ENCODE measurements around the gene SLC28A3. TPM values are rescaled to one million over a fixed set of nuclear protein-coding genes. Genes with fewer than 3 reads are reported as not detected.

Gene SLC28A3
- total and polyA plus RNA-seq, 10 of the 15 experiments (the other 5 are each of a cell fraction or from before 2014, with no cell fraction given) = 0.03 to 0.39 (median 0.07) TPM; not detected in 2

DNA sequence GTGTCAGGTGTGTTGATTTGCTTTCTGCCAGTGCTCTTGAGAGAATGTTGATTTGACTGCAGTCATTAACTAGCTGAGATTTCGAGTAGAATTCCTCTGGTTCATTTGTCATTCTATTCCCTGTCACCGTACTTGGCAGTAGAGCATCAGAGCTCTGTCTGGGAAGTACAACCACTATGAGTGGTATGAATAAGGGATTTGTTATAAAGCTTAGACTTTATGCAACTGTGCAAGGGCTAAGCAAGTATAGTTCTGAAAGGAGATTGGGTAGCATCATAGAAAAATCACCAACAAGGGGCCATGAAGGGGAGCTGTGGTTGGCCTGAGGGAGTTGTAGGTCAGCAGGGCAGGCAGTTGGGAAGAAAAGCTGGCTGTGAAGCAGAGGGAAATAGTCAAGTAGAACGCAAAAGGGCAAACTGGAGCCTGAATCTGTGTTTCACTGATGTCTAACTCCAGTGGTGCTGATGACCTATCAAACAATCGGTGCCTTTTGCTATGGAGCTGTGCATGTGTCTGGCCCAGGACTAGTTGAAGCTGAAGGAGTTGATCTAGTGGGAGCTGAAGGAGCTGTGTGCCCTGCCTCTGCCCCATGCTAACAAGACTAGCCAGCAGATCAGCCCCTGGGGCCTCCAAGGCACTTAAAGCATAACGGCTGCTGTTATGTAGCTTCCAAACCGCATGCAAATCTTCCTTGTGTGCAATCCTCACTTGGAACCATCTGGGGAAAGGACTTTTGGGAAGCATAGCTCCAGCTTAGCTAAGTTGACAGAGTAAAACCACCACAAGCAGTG, 110.0 kb downstream of the SLC28A3 start:
- SMC1A ChIA-PET (ENCODE audit: uncharacterized antibody, unreplicated experiment) = interaction anchor here (0.6 to 1.9 kb wide), 8 partner anchors 9 to 174 kb away, joined by 3 to 8 read pairs (median 3); no protein-coding TSS in a partner anchor
- FAIRE-seq (no peak), ATAC-seq (no peak), DNase-seq (ENCODE audit: low read depth, low spot score) (no peak)
- H4K20me1 ChIP-seq (ENCODE audit: control insufficient read depth, insufficient read depth) = no peaks in the 10 kb centered on the region
- RAD21 ChIA-PET (ENCODE audit: unreplicated experiment) = interaction anchor here (1.3 to 1.4 kb wide), 2 partner anchors 34 to 63 kb away, joined by 3 read pairs; no protein-coding TSS in a partner anchor
- TF ChIP-seq, protein P1, sequence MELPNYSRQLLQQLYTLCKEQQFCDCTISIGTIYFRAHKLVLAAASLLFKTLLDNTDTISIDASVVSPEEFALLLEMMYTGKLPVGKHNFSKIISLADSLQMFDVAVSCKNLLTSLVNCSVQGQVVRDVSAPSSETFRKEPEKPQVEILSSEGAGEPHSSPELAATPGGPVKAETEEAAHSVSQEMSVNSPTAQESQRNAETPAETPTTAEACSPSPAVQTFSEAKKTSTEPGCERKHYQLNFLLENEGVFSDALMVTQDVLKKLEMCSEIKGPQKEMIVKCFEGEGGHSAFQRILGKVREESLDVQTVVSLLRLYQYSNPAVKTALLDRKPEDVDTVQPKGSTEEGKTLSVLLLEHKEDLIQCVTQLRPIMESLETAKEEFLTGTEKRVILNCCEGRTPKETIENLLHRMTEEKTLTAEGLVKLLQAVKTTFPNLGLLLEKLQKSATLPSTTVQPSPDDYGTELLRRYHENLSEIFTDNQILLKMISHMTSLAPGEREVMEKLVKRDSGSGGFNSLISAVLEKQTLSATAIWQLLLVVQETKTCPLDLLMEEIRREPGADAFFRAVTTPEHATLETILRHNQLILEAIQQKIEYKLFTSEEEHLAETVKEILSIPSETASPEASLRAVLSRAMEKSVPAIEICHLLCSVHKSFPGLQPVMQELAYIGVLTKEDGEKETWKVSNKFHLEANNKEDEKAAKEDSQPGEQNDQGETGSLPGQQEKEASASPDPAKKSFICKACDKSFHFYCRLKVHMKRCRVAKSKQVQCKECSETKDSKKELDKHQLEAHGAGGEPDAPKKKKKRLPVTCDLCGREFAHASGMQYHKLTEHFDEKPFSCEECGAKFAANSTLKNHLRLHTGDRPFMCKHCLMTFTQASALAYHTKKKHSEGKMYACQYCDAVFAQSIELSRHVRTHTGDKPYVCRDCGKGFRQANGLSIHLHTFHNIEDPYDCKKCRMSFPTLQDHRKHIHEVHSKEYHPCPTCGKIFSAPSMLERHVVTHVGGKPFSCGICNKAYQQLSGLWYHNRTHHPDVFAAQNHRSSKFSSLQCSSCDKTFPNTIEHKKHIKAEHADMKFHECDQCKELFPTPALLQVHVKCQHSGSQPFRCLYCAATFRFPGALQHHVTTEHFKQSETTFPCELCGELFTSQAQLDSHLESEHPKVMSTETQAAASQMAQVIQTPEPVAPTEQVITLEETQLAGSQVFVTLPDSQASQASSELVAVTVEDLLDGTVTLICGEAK (IDR thresholded peaks at IDR 0.05; ENCODE audit: borderline replicate concordance) = no peak
- TF ChIP-seq CREB1 (IDR thresholded peaks at IDR 0.05; ENCODE audit: low read depth) = no peak
- no peak for TF ChIP-seq NR2F1 (conservative IDR thresholded peaks at IDR 0.05)
- TF ChIP-seq, protein P2, sequence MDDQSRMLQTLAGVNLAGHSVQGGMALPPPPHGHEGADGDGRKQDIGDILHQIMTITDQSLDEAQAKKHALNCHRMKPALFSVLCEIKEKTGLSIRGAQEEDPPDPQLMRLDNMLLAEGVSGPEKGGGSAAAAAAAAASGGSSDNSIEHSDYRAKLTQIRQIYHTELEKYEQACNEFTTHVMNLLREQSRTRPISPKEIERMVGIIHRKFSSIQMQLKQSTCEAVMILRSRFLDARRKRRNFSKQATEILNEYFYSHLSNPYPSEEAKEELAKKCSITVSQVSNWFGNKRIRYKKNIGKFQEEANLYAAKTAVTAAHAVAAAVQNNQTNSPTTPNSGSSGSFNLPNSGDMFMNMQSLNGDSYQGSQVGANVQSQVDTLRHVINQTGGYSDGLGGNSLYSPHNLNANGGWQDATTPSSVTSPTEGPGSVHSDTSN (IDR thresholded peaks at IDR 0.05; ENCODE audit: insufficient replicate concordance, low read depth, low read length) = no peak
- TF ChIP-seq BRCA1 (IDR thresholded peaks at IDR 0.05; ENCODE audit: low read depth, low read length) = no peak
- TF ChIP-seq CHD4 (IDR thresholded peaks at IDR 0.05) = no peak
- no peak for TF ChIP-seq ZNF24 (IDR thresholded peaks at IDR 0.05)
- no peak for TF ChIP-seq IKZF2 (IDR thresholded peaks at IDR 0.05)
- TF ChIP-seq, protein P3, sequence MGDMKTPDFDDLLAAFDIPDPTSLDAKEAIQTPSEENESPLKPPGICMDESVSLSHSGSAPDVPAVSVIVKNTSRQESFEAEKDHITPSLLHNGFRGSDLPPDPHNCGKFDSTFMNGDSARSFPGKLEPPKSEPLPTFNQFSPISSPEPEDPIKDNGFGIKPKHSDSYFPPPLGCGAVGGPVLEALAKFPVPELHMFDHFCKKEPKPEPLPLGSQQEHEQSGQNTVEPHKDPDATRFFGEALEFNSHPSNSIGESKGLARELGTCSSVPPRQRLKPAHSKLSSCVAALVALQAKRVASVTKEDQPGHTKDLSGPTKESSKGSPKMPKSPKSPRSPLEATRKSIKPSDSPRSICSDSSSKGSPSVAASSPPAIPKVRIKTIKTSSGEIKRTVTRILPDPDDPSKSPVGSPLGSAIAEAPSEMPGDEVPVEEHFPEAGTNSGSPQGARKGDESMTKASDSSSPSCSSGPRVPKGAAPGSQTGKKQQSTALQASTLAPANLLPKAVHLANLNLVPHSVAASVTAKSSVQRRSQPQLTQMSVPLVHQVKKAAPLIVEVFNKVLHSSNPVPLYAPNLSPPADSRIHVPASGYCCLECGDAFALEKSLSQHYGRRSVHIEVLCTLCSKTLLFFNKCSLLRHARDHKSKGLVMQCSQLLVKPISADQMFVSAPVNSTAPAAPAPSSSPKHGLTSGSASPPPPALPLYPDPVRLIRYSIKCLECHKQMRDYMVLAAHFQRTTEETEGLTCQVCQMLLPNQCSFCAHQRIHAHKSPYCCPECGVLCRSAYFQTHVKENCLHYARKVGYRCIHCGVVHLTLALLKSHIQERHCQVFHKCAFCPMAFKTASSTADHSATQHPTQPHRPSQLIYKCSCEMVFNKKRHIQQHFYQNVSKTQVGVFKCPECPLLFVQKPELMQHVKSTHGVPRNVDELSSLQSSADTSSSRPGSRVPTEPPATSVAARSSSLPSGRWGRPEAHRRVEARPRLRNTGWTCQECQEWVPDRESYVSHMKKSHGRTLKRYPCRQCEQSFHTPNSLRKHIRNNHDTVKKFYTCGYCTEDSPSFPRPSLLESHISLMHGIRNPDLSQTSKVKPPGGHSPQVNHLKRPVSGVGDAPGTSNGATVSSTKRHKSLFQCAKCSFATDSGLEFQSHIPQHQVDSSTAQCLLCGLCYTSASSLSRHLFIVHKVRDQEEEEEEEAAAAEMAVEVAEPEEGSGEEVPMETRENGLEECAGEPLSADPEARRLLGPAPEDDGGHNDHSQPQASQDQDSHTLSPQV (IDR thresholded peaks at IDR 0.05) = no peak
- no peak for TF ChIP-seq ZNF207 (IDR thresholded peaks at IDR 0.05; ENCODE audit: borderline replicate concordance)
- TF ChIP-seq PAX8 (IDR thresholded peaks at IDR 0.05) = no peak
- H3K27ac ChIP-seq (ENCODE audit: control insufficient read depth, insufficient read depth) = no peak overlapping the region
- POLR2A ChIA-PET = no interaction called here
- no TSS peak for BruUV-seq (replicated peaks)
- WGBS (ENCODE audit: insufficient coverage, insufficient replicate concordance, low lambda C conversion rate, missing lambda C conversion rate) = 41% methylated on average over 6 of the region's 6 CpGs
- no peak overlapping the region for H3K4me2 ChIP-seq (ENCODE audit: control insufficient read depth, insufficient read depth)
- no peak overlapping the region for H2AFZ ChIP-seq (ENCODE audit: control insufficient read depth, low read depth, low read length)
- H3K9ac ChIP-seq (ENCODE audit: control insufficient read depth, insufficient read depth, low read length) = no peak overlapping the region
- in situ Hi-C loops (cut with MboI) = no loop called here
- no peaks in the 10 kb centered on the region for H3K9me3 ChIP-seq (replicated peaks; ENCODE audit: control insufficient read depth, insufficient read depth, low read length)
- H3K4me3 ChIP-seq = no peak overlapping the region
- H3K79me2 ChIP-seq (ENCODE audit: control insufficient read depth, insufficient read depth, low read length) = no peaks in the 10 kb centered on the region
- intact Hi-C loops (cut with micrococcal nuclease; ENCODE audit: unreplicated experiment) = no loop called here
- no peaks in the 10 kb centered on the region for H3K36me3 ChIP-seq (ENCODE audit: control insufficient read depth in 2 of 2, insufficient read depth in 2 of 2, low read length in 1 of 2)
- H3K27me3 ChIP-seq (replicated peaks in 1 of 2; ENCODE audit: control insufficient read depth in 2 of 2, insufficient read depth in 2 of 2, low read length in 1 of 2) = no peaks in the 10 kb centered on the region
- H3K4me1 ChIP-seq (ENCODE audit: control insufficient read depth, insufficient read depth, low read length) = no peaks in the 10 kb centered on the region
- CTCF ChIA-PET = interaction anchor here (0.6 to 4.3 kb wide), 8 partner anchors 8 to 322 kb away, joined by 3 to 13 read pairs (median 4); no protein-coding TSS in a partner anchor

Measured in GM12878 (cell line).